Activated CD8-positive, alpha-beta memory T cell treated with anti-CD3 and anti-CD28 coated beads, Interleukin-2, amount 50 U/mL, for 4 hours (primary cell): ENCODE results near the gene SCUBE2.
"Not testable (repeated sequence)": the region's sequence is repeated elsewhere in the genome, so short reads cannot be mapped to it uniquely, and the experiment has no call there.

Experiments
- DNase-seq: peaks from one replicate; pipeline ENCODE4 v3.0.0-alpha.2; 2020

SCUBE2 gene

DNA sequence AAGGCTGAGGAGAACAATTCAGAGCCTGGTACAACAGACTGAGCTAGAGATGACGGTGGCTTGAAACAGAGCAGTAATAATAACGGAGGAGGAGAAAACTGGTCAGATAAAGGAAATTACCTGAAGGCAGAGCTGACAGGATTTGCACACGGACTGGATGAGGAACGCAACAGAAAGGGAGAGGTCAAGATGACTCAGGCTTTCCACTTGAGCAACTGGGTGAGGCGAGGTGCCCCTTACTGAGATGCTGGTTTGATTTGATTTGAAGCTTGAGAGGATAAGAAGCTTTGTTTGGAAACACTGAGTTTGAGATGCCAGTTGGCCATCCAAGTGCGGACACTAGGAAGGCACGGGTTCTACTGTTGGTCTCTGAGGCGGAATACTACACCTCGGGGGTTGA is 52.2 kb downstream of the SCUBE2 start:
- DNase-seq, result no peak

DNA sequence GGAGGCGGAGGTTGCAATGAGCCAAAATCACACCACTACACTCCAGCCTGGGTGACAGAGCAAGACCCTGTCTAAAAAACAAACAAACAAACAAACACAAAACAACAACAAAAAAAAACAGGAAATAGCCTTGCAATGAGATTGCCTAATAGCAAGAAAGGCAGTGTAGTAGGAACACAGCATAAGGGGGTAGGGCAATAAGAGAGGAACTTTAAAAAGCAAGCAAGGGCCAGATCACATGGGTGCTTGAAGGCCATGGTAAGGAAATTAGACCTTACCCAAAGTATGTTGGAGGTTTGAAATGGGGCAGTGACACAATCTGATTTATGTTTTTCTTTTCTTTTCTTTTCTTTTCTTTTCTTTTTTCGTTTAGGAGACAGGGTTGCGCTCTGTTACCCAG is 52.9 kb downstream of the SCUBE2 start:
- no peak for DNase-seq

DNA sequence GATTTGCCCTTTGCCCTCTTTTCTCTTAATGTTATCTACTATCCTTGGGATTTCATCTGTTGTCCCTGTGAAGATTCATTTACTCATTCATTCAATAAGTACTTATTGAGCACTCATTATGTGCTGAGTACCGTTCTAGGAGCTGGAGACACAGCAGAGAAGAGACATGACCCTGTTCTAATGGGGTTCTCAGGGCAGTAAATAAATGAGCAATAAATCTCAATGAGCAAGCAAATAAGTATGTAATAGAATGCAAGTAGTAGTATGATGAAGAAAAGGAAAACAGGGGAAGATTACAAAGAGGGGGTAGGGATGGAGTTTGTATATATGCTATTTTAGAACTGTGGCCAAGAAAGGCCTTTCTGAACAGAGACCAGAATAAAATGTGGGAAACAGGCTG is 53.4 kb downstream of the SCUBE2 start:
- DNase-seq, result no peak

DNA sequence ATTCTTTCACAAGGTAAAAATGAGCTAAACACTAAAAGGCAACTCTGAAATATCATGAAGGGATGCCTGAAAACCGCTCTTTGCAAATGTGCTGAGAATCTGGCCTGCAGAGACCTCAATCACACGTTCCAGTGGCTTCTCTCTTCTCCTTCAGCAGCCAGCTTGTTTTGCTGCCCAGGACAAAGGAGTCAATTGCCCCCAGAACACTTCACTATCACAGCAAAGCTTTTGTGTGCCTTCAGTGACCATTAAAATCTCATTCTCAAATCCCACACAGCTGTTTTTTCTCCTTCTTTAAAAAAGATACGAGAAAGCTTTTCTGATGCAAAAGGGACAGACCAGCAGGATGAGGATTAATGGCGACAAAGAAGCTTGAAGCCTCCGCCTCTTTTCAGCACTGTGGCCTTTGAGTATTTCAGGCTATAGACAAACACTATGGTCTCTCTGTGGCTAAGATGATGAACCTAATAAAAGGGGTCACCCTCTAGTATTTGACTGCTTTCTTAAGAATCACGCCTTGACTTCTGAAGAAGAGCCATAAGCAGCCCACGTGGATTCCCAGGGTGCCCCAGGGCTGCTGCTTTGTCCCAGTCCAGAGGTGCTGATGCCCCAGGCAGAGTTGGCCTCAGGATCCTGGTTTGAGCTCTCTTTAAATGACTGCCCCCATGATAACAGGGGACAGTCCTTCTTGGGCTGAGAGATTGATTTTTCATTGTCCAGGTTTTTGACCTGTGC is 54.2 kb downstream of the SCUBE2 start:
- no peak for DNase-seq

DNA sequence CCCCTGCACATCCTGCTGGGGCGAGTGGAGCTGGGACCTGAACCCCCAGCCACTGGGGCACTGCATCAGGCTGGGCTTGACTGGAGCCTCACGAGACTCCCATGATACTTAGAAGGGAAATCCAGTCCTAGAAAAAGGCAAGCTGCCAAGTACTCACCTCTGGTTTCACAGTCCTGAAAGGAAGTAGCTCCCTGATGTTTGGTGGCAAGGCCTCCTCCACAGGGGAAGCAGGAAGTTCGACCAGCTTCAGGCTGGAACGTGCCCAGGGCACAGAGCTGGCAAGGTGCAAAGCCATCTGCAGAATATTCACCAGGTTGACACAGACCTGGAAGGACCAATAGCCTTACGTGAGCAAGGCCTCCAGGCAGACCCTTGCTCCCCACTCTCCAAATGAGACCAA is 60.8 kb downstream of the SCUBE2 start:
- DNase-seq, result no peak

DNA sequence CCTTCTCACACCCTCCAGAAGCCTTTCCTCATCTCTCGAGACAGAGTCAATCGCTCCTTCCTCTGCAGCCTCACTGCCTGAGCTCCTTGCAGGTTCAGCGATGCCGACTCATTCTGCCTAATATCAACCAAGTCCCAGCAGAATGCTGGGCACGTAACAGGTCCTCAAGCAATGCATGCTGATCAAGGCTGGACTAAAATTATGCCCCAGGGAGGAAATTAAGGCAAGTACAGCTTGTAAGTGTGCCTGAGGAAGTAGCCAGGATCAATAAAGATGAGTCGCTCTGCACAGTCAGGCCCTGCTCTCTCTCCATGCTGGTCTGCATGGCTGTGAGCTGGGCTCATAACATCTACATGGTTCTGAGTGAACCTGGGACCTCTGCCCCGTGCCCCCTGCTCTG is 62.0 kb downstream of the SCUBE2 start:
- DNase-seq, result no peak

DNA sequence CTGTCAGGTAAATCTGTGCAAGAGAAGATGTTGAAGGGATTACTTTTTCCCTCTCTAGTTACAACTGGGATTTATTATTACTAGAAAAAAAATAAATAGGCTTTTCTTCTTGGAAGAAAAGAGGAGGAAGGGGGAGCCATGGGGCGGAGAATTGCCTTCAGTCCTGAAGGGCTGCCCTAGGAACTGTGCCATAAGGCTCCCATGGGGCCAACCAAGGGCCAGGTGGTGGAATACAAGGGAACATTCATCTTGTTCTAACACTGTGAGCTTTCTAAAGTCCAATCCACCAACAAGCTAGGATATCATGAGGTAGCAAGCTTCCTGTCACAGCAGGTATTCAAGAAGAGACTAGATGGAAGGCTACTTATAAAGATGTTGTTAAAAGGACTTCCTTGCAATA is 62.8 kb downstream of the SCUBE2 start:
- no peak for DNase-seq

DNA sequence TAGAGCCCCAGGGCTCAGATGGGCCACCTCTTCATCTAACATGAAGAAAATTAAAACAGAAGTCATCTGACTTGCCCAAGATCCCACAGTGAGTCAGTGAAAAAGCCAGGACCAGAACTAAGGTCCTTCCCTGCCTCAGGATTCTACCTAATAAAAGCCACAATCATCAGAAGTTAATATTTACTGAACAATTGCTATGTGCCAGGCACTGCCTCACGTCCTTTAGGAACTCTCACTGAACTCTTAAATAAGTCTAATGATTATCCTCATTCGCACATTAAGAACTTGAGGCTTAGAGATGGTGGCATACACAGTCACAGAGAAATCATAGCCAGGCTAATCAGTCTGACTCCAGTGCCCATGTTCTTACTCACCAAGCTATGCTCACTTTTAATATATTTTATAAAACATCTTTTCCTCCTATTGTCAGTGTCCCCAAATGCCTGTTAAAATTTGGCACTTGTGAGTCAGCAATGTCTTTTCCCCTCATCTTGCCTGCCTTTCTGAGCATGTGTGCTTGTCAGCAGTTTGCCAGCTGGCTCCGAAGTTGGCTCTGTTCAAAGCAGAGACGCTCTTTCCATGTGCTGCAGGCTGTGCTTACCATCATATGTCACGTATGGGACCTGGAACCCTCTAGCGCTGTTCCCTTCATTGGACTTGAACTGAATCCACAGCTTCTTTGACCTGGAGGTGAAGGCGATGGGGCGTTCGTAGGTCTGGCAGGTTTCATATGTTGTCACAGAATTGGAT is 66.1 kb downstream of the SCUBE2 start:
- no peak for DNase-seq

DNA sequence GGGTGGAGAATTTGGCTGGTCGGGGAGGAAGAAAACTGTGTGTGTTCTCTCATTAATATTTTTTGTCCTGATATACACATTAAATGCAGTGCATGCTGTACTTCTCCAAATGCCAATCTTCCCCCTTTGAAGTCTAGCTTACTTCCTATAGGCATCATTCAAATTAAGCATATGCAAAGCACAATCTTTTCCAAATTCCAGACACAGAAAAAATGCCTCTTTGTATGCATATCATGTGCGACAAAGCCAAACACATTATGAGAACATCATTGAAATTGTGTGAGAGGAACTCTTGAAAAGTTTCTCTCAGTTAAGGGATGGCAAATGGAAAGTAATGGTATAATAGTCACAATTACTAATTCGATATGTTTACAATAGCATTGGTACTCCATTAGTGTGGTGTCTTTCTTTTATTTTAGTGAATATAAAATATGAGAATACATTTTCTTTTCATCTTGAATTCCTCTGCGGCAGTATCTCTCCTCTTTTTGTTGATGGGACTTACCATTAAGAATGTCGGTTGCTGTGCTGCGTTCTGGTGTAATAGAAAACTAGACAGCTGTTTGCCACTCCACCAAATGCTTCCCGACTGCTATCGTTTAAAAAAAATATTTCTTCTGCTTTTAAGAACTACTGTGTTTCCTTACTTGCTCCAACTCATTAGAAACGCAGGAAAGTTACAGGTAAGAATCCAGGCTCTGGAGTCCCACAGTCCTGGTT is 68.3 kb downstream of the SCUBE2 start:
- DNase-seq, result no peak

DNA sequence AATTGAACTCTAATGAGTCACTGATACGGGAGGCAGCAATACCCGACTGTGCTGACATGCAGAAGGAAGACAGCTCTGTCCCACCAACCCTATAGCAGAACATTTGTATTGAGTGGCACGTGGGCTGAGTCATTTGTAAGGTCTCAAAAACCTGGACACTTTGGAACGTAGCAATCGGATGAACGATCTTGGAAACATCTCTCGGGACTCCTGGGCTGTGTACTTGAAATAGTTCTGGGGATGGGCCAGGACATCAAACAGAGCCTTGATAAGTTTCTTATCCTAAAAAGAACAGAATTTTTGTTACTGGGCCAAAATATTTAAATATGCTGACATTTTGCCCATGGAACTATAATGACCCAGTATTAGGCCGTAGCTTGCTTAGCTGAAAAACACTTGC is 70.5 kb downstream of the SCUBE2 start:
- no peak for DNase-seq

DNA sequence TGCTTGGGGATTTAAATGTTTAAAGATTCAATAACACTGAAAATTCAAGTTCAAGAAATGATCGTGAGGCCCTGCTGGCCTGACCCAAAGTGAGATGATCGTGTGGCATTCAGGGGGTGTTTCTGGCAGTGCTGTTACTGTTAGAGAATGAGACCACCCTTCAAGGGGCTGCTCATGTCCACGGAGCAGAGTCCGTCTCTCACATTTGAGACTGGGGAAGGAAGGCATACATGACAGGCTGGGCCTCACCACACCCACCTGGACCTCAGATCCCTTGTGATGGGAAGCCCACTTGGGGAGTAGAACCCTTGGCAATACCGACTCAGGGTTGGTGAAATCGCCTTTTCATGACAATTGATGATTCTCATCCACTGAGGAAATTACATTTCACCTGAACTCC is 71.5 kb downstream of the SCUBE2 start:
- no peak for DNase-seq

DNA sequence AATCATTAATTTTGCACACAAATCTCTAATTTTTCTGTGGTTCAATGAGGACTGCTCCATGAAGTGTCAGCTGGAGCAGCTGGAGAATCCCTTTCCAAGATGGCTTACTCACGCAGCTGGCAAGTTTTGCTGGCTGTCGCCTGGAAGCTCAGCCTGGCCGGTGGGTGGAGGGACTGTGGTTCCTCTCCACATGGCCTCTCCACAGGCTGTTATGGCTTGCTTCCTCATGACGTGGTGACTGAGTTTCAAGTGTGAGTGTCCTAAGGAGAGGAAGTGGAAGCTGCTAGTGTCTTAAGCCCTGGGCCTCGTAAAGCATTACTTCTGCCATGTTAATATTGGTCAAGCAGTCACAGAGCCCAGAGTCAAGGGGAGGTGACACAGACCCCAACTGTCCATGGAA is 73.6 kb downstream of the SCUBE2 start:
- DNase-seq, result no peak

DNA sequence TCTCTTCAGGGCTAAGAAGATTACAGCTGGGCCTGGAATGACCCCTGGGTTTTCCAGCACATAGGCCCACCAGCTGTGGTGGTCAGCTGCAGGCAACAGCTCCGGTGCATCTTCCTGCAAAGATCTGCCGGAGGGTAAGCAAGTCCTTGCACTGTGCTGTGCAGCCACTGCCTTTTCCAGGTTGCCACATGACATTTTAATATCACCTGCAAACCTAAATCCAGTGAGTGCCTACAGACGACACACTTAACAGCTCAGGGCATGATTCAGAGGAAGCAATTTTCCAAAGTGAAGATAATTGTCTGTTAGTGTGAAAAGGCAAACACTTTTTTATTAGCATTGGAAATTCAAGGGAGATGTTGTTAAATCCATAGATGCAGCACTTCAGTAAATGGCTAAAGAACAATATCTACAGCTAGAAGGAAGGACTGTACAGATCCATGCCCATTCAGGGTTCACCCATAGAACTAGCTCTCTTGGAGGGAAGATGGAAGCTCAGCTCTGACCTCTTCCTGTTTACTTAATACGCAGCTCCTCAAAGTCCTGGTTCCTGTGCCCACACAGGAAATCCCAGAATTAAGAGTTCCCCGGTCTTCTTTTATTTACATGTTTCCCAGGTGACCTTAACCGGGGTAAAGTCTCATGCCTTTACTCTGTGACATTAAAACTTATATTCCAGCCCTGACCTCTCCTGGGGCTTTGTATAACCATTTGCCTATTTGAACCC is 74.3 kb downstream of the SCUBE2 start:
- DNase-seq, result no peak

DNA sequence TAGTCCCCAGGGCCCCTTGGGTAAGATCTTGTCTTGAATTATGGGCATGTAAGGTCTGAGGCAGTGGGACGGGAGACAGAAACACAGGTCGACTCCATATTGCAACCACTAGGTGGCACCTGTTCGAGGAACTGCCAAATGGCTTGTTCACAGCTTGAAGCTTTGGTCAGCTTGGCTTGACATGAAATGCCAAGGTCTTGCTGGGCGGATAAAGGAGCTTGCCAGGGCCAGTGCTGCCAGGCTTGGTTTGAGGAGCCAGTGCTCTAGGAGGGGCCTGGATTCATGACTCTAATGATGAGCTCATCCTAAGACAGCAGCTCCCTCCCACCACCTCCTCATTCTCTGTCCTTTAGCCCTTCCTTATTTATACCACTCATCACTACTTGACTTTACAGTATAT is 75.7 kb downstream of the SCUBE2 start:
- peak; percentile 49 for DNase-seq

DNA sequence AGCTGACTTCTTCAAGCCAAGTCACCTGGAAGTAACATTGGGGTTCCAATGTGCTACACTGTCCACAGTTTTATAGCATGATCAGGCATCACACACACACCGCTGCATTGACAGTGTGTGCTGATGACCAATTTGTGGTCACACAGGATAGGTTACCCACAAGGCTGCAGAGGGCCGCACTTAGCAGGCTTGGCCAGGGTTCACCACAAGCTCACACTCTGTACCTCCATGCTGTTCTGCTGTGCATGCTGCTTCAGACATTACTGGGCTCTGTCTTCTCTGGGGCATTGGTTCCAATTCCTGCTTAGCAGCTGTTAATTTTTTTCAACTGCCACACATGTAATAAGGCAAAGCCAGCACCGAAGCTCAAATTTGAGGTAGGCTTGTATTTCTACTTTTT is 76.6 kb downstream of the SCUBE2 start:
- DNase-seq, result no peak

DNA sequence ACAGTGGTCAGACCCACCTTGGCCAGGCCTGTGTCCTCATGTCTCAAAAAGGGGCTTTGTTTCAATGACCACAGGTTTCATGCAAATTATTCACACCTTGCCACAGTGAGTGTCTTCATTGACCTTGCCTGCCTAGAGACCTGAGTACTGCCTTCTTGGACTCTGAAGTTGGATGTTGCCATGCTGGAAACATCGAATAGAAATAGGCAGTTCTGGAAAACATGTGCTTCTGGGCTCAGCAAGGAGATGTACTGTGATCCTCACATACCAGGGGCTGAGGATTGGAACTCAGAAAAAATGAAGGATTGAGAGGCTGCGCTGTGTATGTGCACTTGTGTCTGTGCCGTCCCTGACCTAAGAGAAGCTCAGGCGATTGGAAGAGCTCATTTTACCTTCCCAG is 78.0 kb downstream of the SCUBE2 start:
- DNase-seq, result no peak

DNA sequence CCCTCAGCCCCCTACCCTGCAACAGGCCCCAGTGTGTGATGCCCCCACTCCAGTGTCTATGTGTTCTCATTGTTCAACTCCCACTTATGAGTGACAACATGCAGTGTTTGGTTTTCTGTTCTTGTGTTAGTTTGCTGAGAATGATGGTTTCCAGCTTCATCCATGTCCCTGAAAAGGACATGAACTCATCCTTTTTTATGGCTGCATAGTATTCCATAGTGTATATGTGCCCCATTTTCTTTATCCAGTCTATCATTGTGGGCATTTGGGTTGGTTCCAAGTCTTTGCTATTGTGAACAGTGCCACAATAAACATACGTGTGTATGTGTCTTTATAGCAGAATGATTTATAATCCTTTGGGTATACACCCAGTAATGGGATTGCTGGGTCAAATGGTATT is 81.9 kb downstream of the SCUBE2 start:
- not testable (repeated sequence) for DNase-seq

DNA sequence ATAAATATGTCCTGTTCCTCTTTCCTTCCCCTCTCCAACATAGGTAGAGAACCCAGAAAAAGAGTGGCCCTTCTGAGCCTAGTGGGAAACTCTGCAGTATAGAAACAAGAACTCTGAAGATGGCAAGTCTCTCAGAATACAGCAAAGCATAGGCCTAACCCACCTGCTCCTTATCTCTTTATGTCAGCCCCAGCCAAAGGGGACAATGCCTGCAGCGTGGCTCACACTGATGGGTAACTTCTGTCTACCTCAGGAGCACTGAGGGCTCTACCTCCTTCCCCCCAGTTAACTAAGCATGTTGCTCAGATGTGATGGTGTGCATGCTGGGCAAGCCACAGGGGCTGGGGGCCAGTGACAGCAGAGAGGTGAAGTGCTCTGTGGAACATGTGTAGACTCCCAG is 82.7 kb downstream of the SCUBE2 start:
- no peak for DNase-seq

DNA sequence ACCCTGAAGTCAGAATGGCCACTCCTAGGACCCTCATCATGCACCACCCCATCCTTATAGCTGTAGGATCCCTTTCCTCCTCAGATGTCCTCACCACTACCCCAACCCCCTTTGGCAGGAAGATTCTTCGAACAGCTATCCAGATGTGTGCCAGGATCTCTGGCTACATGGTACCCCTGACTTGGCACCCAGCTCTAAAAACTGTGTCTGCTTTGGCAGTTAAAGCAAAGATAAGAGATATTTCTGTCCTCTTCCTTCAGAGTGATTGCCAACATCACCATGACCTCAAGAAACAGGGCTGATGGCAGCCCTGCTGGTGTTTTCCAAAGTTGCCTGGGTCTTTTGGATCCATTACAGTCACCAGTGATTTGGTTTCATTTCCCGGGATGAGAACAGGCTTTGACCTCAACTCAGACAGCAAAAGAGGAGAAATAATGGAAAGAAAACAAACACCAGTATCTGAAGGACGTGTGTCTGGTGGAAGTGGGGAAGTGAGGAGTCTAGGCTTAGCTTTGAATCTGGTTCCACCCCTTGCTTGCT is 83.3 kb downstream of the SCUBE2 start:
- no peak for DNase-seq

DNA sequence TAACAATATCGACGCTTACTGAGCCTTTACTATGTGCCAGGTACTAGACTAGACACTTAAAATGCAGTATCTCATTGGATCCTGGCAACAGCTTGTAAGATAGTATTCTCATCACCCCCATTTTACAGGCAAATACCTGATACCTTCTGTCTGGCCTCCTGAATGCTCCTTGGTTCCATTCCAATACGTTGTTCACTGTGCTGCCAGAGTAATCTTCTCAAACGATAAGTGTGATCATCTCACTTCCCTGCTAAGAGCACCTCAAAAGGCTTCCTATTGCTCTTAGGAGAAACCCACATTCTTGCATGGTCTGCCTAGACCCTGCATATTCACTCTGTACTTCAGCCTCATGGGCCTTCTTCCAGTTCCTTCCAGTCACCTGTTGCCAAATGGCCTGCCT is 86.3 kb downstream of the SCUBE2 start:
- DNase-seq, result no peak

DNA sequence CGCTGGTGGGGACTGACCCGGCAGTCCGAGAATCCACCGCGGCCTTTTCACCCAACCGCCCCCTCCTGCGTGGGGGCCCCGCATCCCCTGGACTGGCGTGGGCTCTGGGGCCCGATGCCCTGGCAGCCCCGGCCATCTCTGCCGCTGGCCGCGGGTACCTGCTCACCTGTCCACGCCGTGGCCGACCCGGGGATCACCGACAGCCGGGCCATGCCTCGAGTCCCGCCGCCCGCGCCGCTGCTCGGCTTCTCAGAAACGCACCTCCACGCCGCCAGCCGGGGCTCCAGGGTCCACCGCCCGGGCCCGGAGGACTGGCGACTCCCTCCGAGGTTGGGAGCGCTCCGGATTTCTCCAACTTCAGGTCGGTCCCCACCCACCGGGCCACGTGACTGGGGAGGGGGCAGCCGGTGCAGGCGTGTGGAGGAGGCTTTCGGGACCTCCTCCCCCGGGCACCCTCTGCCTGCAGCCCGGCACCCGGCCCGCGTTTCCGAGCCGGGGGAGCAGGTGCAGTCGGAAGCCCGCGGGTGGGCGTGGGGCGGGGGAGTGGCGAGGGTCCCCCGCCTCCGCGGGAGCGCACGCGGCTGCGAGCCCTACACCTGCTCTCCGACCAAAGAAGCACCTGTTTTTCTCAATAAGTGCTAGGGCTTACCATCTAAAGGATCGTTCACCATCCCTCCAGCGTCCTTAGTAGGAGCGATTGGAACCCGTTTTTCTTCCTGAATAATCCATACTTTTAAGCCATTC is 87.0 kb downstream of the SCUBE2 start:
- DNase-seq, result peak; percentile 31

DNA sequence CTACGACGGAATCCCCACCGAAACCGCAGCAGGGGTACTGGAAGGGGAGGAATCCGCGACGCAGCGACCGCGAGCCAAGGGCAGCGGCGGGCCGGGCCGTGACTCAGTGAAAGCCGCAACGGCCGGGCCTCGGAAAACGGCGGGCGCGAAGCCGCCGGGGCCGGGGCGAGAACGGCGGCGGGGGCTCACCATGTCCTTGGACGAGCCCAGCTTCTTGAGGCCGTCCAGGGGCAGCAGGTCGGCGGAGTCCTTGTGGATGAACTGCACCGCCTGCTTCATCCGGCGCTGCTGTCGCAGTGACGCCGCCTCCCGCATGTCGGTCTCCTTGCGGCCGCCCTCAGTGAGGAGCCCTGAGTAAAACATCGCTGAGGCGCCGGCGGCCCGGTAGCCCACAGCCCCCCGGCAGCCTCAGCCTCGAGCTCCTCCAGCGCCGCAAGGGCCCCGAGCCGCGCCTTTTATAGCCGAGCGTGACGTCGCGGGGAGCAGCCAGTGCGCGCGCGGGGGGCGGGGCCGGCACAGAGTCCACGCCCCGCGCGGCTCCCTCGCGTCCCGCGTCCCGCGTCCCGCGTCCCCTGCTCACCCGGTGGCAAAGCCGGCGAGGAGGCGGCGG is 87.7 kb downstream of the SCUBE2 start, which contains the start of gene NRIP3:
NRIP3 (minus strand) TSS at position 429 of the 610 bp plus-strand sequence; CDS start at position 363, 66 bp downstream.
- peak; percentile 77 for DNase-seq
